Peyer's patch (tissue), 4 donors: ENCODE measurements around the gene SH3RF3.

Experiments used
- POLR2A ChIP-seq, 2 donors: fragments of 450-650 bp; IDR thresholded peaks; one replicate each; pipeline ENCODE4 v1.5.1; 2017; ENCODE audit warnings: antibody characterized with exemption in 2 of 2, mild to moderate bottlenecking in 2 of 2, moderate library complexity in 2 of 2
- TF ChIP-seq, protein P1 (sequence below), 6 experiments: fragments of 450-650 bp in 4 of 6; fragments of 200-600 bp in 2 of 6; sonication (generic) in 1 of 6; IDR thresholded peaks; one replicate each; pipeline ENCODE4 v1.5.1; 2017 to 2019; ENCODE audit warnings: antibody characterized with exemption in 6 of 6, mild to moderate bottlenecking in 3 of 6, moderate library complexity in 1 of 6

DNA sequence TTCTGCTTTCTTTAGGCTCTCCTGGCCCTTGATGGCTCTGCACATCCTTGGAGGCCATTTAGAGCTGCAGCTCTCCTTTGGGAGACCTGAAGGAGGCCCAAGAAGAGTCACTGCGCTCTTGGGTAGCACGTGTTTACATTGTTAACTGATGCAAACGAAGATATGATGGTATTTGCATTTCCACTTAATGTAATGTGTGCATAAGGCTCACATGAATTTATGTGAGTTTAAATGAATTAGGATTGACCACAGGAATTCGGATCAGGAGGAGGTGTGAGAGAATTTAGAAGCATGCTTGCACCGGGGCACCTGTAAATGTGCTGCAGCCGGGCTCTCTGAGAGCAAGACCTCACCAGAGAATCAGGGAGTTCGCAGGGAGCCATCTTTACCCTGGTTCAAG lies 7.5 kb downstream of the SH3RF3 start:
- no peak for TF ChIP-seq POLR2A (IDR thresholded peaks at IDR 0.05)
- TF ChIP-seq, protein P1, sequence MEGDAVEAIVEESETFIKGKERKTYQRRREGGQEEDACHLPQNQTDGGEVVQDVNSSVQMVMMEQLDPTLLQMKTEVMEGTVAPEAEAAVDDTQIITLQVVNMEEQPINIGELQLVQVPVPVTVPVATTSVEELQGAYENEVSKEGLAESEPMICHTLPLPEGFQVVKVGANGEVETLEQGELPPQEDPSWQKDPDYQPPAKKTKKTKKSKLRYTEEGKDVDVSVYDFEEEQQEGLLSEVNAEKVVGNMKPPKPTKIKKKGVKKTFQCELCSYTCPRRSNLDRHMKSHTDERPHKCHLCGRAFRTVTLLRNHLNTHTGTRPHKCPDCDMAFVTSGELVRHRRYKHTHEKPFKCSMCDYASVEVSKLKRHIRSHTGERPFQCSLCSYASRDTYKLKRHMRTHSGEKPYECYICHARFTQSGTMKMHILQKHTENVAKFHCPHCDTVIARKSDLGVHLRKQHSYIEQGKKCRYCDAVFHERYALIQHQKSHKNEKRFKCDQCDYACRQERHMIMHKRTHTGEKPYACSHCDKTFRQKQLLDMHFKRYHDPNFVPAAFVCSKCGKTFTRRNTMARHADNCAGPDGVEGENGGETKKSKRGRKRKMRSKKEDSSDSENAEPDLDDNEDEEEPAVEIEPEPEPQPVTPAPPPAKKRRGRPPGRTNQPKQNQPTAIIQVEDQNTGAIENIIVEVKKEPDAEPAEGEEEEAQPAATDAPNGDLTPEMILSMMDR (IDR thresholded peaks at IDR 0.05), result no peak
